HEK293 (cell line): ENCODE results near the gene MELK.

Experiments used
- IKZF3 ChIP-seq: fragments of 450-650 bp; IDR thresholded peaks from 2 replicates; pipeline ENCODE4 v1.5.0; 2018; ENCODE audit warnings: missing biosample characterization, mild to moderate bottlenecking, missing genetic modification characterization, moderate library complexity
- ZBTB21 ChIP-seq: fragments of 450-650 bp; formaldehyde crosslinking; IDR thresholded peaks from 2 replicates; pipeline ENCODE4 v1.5.1; 2017; ENCODE audit warnings: missing biosample characterization, missing genetic modification characterization
- TF ChIP-seq, protein P1 (sequence below): IDR thresholded peaks from 2 replicates; pipeline ENCODE4 v1.6.1; 2011; ENCODE audit warnings: mild to moderate bottlenecking, low read depth, low read length, borderline replicate concordance
- TF ChIP-seq, protein P2 (sequence below): fragments of 450-650 bp; formaldehyde crosslinking; IDR thresholded peaks from 2 replicates; pipeline ENCODE4 v1.5.1; 2016; ENCODE audit warnings: missing biosample characterization, missing genetic modification characterization

DNA sequence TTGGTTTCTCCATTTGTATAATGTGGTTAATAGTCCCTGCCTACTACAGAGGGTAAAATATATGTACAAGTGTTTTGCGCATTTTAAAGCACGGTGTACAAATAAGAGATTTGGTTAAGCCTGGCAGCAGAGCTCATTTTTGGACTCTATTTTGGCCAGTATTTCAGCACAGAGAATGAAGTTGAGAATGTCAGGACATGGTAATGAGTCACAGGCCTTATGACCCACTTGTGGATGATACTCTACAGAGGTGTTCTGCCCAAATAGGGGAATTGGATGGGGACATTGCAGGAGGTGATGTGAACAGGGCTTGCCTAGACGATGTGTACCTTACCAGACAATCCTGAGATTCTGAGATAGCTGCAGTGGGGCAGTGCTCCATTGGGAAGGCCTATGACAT, 50.6 kb downstream of the MELK start:
- TF ChIP-seq ZBTB21 (tag by site-specific recombination) (no peak), IKZF3 (tag by site-specific recombination) (no peak)
- TF ChIP-seq, protein P1, sequence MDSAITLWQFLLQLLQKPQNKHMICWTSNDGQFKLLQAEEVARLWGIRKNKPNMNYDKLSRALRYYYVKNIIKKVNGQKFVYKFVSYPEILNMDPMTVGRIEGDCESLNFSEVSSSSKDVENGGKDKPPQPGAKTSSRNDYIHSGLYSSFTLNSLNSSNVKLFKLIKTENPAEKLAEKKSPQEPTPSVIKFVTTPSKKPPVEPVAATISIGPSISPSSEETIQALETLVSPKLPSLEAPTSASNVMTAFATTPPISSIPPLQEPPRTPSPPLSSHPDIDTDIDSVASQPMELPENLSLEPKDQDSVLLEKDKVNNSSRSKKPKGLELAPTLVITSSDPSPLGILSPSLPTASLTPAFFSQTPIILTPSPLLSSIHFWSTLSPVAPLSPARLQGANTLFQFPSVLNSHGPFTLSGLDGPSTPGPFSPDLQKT: no peak
- TF ChIP-seq, protein P2, sequence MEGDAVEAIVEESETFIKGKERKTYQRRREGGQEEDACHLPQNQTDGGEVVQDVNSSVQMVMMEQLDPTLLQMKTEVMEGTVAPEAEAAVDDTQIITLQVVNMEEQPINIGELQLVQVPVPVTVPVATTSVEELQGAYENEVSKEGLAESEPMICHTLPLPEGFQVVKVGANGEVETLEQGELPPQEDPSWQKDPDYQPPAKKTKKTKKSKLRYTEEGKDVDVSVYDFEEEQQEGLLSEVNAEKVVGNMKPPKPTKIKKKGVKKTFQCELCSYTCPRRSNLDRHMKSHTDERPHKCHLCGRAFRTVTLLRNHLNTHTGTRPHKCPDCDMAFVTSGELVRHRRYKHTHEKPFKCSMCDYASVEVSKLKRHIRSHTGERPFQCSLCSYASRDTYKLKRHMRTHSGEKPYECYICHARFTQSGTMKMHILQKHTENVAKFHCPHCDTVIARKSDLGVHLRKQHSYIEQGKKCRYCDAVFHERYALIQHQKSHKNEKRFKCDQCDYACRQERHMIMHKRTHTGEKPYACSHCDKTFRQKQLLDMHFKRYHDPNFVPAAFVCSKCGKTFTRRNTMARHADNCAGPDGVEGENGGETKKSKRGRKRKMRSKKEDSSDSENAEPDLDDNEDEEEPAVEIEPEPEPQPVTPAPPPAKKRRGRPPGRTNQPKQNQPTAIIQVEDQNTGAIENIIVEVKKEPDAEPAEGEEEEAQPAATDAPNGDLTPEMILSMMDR (tag by site-specific recombination): no peak
